Muscle layer of colon (tissue), 2 donors: ENCODE measurements around the gene MRGPRE.

Experiments used
- H3K27ac ChIP-seq: one replicate; pipeline ENCODE4 v1.7.0; 2013; ENCODE audit warnings: low read depth, mild to moderate bottlenecking, low read length, moderate library complexity
- H3K27me3 ChIP-seq, 2 donors: one replicate each; pipeline ENCODE4 v1.7.0; 2013; ENCODE audit warnings: low read length in 2 of 2, mild to moderate bottlenecking in 2 of 2; ENCODE audit not compliant: insufficient read depth in 2 of 2, control insufficient read depth in 1 of 2
- H3K36me3 ChIP-seq: one replicate; pipeline ENCODE4 v1.7.0; 2013; ENCODE audit warnings: mild to moderate bottlenecking, low read length; ENCODE audit not compliant: insufficient read depth
- H3K4me1 ChIP-seq: one replicate; pipeline ENCODE4 v1.7.0; 2013; ENCODE audit warnings: mild to moderate bottlenecking, low read length; ENCODE audit not compliant: insufficient read depth
- H3K4me3 ChIP-seq, 2 donors: one replicate each; pipeline ENCODE4 v1.7.0; 2013; ENCODE audit warnings: low read length in 2 of 2, low read depth in 1 of 2, mild to moderate bottlenecking in 1 of 2, moderate library complexity in 1 of 2
- H3K9ac ChIP-seq: one replicate; pipeline ENCODE4 v1.7.0; 2013; ENCODE audit warnings: low read length
- H3K9me3 ChIP-seq: one replicate; pipeline ENCODE4 v1.7.0; 2013; ENCODE audit warnings: mild to moderate bottlenecking, low read length
- donor health status: abdominal sarcoma.
- donor health status: Adenocarcinoma of cecum.

The MRGPRE gene

GRCh38 chr11:3218483-3219280 is 13.5 kb downstream of the MRGPRE start, which contains the start of gene MRGPRG:
MRGPRG (minus strand) TSS chr11:3218813; CDS start chr11:3218813, 0 bp downstream.
- Histone ChIP-seq H3K36me3 (no peaks in the 10 kb centered on the region), H3K4me1 (no peaks in the 10 kb centered on the region), H3K9ac (no peak within 1 kb of the TSS), H3K4me3 (no peak within 1 kb of the TSS), H3K27ac (no peak within 1 kb of the TSS), H3K27me3 (peaks cover 6 to 63% of the 10 kb centered on the region in 2 donors), H3K9me3 (no peaks in the 10 kb centered on the region)

GRCh38 chr11:3217818-3218482 is 14.3 kb downstream of the MRGPRE start:
- Histone ChIP-seq H3K27me3 (peaks cover 6 to 58% of the 10 kb centered on the region in 2 donors), H3K27ac (no peak overlapping the region), H3K4me1 (no peaks in the 10 kb centered on the region), H3K9ac (no peak overlapping the region), H3K36me3 (no peaks in the 10 kb centered on the region), H3K4me3 (no peak overlapping the region), H3K9me3 (no peaks in the 10 kb centered on the region)

GRCh38 chr11:3216027-3216525 is 16.1 kb downstream of the MRGPRE start:
- Histone ChIP-seq H3K4me1 (no peaks in the 10 kb centered on the region), H3K27me3 (peaks cover 3 to 43% of the 10 kb centered on the region in 2 donors), H3K27ac (no peak overlapping the region)

GRCh38 chr11:3215346-3216026 is 16.7 kb downstream of the MRGPRE start:
- no peak overlapping the region for H3K27ac ChIP-seq
- no peak overlapping the region for H3K4me3 ChIP-seq
- H3K36me3 ChIP-seq = no peaks in the 10 kb centered on the region
- no peaks in the 10 kb centered on the region for H3K9me3 ChIP-seq
- no peak overlapping the region for H3K9ac ChIP-seq
- peaks cover 0 to 38% of the 10 kb centered on the region in 2 donors for H3K27me3 ChIP-seq
- no peaks in the 10 kb centered on the region for H3K4me1 ChIP-seq

More at GRCh38 chr11:3216027-3216525, 16.1 kb downstream of the MRGPRE start:
- Histone ChIP-seq H3K9me3 (no peaks in the 10 kb centered on the region), H3K36me3 (no peaks in the 10 kb centered on the region), H3K4me3 (no peak overlapping the region), H3K9ac (no peak overlapping the region)

- no peak overlapping the region for H3K4me3 ChIP-seq
- H3K36me3 ChIP-seq = no peaks in the 10 kb centered on the region
- H3K27me3 ChIP-seq = peaks cover 0 to 38% of the 10 kb centered on the region in 2 donors
- no peaks in the 10 kb centered on the region for H3K4me1 ChIP-seq
- H3K9ac ChIP-seq = no peak overlapping the region
- H3K27ac ChIP-seq = no peak overlapping the region
- H3K9me3 ChIP-seq = no peaks in the 10 kb centered on the region
These were observed 17.9 kb downstream of the MRGPRE start for GRCh38 chr11:3214420-3214699.

- Histone ChIP-seq H3K4me3 (no peak overlapping the region), H3K9ac (no peak overlapping the region), H3K27ac (no peak overlapping the region), H3K4me1 (no peaks in the 10 kb centered on the region), H3K9me3 (no peaks in the 10 kb centered on the region), H3K36me3 (no peaks in the 10 kb centered on the region), H3K27me3 (peaks cover 0 to 38% of the 10 kb centered on the region in 2 donors)
These were observed 18.4 kb downstream of the MRGPRE start for GRCh38 chr11:3213659-3214419.

- H3K36me3 ChIP-seq = no peaks in the 10 kb centered on the region
- peaks cover 5 to 10% of the 10 kb centered on the region in 2 donors for H3K27me3 ChIP-seq
- H3K9me3 ChIP-seq = no peaks in the 10 kb centered on the region
- no peak overlapping the region for H3K27ac ChIP-seq
- no peak overlapping the region for H3K4me3 ChIP-seq
- no peak overlapping the region for H3K9ac ChIP-seq
- H3K4me1 ChIP-seq = peaks cover 6% of the 10 kb centered on the region
These were observed 23.9 kb downstream of the MRGPRE start for GRCh38 chr11:3208272-3208671.

GRCh38 chr11:3207526-3208189 is 24.6 kb downstream of the MRGPRE start:
- no peaks in the 10 kb centered on the region for H3K36me3 ChIP-seq
- no peaks in the 10 kb centered on the region for H3K9me3 ChIP-seq
- H3K27me3 ChIP-seq = peaks cover 10 to 16% of the 10 kb centered on the region in 2 donors
- no peak overlapping the region for H3K27ac ChIP-seq
- H3K4me3 ChIP-seq = no peak overlapping the region
- no peak overlapping the region for H3K9ac ChIP-seq
- peaks cover 6% of the 10 kb centered on the region for H3K4me1 ChIP-seq

GRCh38 chr11:3206922-3207204 is 25.4 kb downstream of the MRGPRE start:
- H3K9ac ChIP-seq = no peak overlapping the region
- no peak overlapping the region for H3K27ac ChIP-seq
- no peak overlapping the region for H3K4me3 ChIP-seq
- no peaks in the 10 kb centered on the region for H3K9me3 ChIP-seq
- peaks cover 11 to 24% of the 10 kb centered on the region in 2 donors for H3K27me3 ChIP-seq
- H3K4me1 ChIP-seq = peaks cover 6% of the 10 kb centered on the region
- no peaks in the 10 kb centered on the region for H3K36me3 ChIP-seq

- H3K4me3 ChIP-seq = no peak overlapping the region
- H3K36me3 ChIP-seq = no peaks in the 10 kb centered on the region
- H3K9ac ChIP-seq = no peak overlapping the region
- peaks cover 6% of the 10 kb centered on the region for H3K4me1 ChIP-seq
- H3K27ac ChIP-seq = no peak overlapping the region
- no peaks in the 10 kb centered on the region for H3K9me3 ChIP-seq
- H3K27me3 ChIP-seq = peaks cover 11 to 29% of the 10 kb centered on the region in 2 donors
These were observed 25.9 kb downstream of the MRGPRE start for GRCh38 chr11:3206156-3206921.
